ENCODE measurements around the gene ZNF839.
"Not testable (repeated sequence)": the region's sequence is repeated elsewhere in the genome, so short reads cannot be mapped to it uniquely, and the experiment has no call there.

ZNF839 gene

DNA sequence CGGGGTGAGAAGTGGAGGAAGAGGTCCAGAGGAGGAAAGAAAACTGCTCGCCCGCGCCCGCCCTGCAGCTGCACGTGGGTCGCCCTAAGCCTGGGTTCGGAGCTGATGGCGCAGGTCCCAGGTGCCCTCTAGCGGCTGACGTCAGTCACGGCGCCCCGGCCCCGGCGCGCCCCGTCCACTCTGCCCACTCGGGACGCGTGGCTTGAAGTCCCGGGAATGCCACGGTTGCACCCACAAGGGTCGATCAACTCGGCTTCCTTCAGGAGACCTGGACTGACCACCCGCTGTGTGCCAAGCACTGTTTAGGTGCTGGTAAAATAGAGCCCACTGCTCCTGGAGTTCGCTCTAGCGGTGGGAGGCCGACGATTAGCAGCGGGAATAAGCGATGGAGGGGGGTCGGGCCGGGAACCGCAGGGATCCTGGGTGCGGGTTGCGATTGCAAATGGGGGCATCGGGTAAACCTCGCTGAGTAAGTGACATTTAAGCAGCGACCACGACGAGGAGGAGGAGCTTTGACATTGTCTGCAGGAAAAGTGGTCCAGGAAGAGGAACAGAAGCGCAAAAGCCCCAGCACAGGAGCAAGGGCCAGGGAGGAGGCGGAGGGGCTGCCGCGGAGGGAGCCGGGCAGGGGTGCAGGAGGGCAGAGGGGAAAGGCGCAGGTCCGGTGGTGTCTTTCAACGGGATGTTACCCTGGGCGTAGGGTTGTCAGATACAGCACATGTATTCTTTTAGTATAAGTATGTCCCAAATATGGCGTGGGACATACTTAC lies 5.1 kb upstream of the ZNF839 start:
- DNase-seq: peak; percentile 67 to 84

DNA sequence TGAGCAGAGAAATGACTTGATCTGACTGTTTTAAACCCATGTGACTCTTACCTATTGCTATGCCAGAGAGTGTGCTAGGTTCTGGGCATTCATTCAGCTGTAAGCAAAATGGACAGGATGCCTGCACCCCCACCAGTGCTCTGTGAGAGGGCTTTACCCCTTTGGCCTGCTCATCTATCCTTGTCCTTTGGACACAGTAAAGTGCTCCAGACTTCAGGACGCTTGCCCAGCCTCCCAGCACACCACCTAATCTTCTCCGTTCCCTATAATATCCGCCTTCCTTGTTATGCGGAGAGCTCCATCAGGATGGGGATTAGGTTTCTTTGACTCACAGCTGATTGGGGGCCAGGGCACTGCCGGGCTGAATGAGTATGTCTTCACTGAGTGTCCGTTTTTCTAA lies 4.4 kb upstream of the ZNF839 start:
- DNase-seq: no peak

DNA sequence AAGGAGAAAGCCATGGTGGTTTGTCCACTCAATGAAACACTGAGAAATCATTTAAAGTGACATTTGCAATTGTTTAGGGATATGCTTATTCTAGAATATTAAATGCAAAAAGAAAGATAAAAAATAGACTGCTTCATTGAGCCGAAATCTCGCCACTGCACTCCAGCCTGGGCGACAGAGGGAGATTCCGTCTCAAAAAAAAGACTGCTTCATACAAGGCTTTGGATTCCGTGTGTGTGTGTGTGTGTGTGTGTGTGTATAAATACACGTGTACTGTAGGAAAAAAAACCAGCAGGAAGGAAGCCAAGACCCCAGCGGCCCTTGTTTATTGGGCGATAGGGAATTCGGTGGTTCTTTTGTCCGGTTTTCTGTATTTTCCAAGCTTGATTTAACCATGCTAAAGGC lies 3.2 kb upstream of the ZNF839 start:
- DNase-seq: peak; percentile 39 to 43

DNA sequence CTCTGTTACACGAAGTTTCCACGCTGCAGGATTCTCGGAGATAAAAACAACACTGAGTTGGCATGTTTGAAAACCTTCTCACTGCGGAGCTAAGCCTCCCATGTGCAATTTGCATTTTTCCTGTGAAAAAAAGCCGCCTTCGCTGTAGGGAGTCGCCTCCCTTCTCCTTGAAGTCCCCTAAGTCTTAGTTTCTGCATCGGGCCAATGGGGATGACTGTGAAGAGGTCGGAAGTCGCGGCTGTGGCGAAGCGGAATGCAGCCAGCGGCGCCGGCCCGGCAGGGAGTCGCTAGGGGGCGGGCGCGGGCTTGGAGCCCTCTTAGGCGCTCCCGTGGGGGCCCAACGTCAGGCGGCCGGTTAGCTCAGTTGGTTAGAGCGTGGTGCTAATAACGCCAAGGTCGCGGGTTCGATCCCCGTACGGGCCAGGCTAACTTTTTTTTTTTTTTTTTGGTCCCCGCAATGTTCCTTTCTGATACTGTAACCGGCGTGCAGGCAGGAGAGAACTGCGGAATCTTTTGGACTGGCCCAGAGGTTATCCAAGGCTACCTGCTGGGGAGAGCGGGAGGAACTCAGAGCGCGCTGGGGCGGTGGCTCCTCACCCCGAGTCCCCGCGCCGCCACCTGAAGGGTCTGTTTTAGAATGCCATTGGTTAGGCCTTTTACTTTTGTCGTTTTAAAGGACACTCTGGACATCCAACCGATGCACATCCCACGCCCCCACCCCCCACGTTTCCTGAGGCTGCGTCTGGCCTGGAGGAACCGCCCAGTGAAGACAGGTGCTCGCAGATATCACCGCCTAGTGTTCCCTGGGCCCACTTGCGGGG lies 2.6 kb upstream of the ZNF839 start:
- DNase-seq: peak; percentile 88 to 97

DNA sequence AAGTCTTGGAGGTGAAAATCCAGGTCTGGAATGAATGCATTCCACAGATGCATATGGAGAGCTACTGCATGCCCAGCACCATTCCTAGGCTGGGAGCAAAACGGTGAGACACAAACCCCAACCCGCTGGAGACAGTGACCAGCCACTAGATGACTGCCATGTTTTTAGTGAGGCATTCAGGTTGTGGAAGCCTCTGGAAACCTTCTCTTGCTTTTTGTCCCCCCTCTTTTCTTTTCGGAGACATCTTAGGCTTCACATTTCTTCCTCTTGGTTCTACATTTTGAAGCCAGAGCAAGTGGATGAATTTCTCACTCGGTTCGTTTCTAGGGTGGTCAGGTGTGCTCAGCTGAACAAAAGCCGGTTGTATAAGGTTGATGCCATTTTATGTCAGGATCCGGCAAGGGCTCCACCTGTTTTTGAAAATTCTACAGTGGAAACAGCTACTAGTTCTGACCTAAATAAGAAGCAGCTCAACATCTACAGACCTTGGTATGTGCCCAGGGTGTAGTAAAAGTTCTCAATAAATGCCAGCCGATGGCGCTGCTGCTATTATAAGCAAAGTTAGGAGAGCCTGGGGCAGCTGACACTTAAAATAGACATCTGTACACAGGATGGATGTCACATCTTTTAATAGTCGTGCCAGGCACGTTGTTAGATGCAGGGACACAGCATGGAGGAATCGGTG lies 1.8 kb upstream of the ZNF839 start:
- peak in 1 of 2 donors; percentile 21 for DNase-seq

DNA sequence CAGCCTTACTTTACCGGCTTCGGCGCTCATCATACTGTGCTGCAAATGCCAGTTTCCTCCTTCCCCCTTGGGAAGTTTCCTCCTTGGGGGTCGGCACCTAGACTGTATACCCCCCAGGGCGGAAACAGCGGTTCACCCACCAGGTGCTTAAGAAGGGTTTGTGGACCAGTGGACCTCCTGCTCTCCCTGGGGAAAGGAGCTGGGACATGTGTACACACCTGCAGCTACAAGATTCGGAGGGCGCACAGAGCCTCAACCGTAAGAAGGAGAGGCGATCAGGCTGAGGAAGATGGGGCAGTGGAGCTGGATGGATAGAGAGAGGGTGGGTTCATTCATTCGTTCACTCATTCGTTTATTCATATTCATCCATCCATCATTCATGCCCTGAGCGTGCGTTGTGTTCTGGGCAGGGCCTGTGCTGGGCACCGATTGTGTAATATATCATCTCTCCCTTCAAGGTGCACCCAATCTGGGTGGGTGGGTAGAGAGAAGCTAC lies 717 bp upstream of the ZNF839 start:
- no peak for DNase-seq

DNA sequence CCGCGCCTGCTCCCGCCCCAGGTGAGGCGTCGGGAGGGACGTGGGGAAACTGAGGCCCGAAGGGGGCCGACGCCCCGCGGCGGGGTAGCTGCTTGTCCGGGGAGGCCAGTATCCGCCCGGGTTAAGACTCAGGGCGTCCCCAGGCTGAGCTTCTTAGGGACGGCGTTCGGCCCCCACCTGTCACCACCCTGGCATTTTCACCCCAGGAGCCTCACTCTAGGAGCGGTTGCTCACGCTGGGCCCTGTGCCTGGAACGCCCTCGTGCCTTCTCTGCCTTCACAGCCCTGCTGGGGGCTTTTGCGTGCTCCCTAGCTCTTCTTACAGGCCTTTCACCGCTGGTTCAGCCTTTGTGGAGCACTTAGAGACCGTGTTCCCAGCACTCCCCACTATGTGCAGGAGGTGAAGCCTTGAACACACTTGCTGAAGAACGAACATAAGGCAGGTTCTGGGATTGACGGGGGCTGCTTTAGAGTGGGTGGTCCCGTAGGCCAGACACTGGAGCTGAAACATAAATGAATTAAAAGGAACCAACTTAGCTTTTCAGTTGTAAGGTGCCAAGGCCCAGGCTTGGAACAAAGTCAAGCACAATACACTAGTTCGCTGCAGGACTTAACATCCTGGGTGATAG lies 601 bp downstream of the ZNF839 start:
- DNase-seq: peak in 1 of 2 donors; percentile 7

DNA sequence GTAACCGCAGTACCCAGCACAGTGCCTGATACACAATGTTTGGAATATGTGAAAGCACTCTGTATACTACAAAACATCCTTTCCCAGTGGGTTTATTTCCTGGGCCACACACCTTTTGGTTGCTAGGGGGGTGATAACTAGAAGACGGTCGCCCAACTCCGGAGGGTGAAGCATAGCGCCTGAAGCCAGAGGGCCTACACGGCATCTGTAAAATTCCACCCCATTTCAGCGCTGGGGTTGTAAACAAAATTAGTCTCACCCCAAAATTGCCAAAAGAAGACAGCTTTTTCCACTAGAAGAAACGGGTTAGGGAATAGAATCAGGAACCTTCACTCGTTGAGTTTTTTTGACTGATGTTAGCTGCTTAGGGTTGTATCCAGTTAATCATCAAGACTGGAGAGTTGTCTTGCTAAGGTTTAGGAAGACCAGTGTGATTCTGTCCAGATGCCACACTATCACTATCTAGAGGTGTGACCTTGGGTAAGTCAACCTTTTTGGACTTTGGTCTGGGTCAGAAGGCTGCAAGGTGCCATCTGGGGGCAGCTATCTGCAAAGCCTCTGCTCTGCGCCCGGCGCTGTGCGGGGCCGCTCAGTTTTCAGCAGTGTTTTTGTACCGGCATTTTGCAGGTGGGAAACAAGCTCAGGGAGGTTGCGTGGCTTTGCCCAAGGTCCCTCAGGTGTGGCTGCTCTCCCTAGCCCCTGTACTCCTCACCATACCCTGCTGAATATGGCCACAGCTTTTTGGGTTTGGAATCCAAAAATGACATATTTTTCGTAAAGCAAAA lies 1.3 kb downstream of the ZNF839 start:
- DNase-seq: no peak

DNA sequence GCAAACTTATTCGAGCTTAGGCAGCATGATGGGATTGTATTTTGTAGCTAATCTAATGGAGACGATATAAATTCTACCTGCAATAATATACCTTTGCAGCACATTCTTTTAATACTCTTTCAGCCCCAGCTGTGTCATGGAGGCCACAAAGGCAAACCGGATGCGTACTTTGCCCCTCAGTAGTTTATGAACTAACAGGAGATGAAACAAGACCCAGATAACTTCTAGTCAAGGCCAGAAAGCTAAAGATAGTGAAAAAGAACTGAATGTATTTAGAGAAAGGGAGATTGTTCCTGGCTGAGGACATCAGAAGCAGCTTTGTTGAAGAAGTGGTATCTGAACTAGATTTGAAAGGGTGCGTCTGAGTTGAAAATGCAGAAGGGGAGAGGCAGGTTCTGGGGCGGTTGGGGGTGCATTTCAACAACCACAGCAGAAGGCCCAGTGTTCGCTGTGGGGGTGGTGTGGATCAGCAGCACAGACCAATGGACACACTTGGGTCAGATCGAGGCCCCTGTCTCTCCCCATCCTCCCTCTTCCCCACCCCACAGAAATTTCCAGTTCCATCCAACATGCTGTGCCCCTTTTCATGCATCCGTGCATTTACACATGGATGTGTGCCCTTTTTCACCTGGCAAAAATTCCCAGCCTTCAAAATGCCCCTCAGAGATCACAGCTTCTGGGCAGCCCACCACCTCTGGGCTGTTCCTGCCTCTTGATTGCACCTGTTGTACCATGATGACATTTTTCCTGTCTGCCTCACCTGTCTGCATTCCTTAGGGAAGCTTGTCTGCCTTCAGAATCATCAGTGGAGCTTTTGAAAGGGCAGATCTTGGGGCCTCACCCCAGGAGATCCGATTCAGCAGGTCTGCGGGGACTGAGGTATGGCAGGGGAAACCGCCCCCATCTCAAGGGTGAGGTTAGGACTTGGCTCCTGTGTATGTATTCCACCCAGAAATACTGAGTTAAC lies 2.2 kb downstream of the ZNF839 start:
- DNase-seq: no peak

DNA sequence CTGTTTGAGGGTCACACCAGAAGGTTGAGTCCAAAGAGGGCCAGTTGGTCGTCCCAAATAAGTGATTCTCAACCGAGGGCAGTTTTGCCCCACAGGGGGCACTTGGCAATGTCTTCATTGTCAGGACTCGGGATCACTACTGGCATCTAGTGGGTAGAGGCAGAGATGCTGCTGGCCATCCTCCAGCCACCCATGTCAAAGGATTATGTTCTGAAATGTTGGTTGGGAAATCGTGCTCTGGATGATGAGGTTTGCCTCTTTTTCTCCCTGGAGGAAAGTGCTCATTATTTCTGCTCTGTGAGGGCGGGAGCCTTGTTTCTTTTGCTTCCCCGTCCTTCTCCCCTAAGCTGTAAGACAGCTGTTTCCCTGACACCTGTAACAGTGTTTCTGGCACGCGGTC lies 3.6 kb downstream of the ZNF839 start:
- DNase-seq: peak; percentile 68 to 76

DNA sequence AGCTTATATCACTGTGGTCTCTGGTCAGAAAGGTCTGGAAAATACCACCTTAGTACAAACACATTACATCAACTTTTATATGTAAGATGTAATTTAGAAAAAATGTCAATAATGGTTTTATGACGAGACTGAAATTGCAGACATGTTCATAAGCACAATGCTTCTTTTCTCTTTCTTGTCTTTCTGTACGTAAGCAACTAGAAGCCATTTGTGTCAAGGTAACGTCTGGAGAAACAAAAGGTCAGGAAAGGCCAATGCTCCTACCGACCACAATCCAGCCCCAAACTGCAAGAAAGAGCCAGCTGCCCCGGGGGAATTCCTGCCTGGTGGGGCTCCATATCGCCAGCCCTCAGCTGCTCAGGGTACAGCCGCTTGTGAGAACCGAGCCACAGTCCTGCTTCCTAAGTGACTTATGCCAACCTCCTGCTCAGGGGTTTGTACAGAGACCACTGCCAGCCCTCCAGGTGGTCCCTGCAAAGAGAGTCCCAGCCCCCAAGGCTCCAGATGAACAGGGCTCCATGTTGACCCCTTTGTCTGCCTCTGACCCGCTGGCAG lies 6.3 kb downstream of the ZNF839 start:
- no peak for DNase-seq

DNA sequence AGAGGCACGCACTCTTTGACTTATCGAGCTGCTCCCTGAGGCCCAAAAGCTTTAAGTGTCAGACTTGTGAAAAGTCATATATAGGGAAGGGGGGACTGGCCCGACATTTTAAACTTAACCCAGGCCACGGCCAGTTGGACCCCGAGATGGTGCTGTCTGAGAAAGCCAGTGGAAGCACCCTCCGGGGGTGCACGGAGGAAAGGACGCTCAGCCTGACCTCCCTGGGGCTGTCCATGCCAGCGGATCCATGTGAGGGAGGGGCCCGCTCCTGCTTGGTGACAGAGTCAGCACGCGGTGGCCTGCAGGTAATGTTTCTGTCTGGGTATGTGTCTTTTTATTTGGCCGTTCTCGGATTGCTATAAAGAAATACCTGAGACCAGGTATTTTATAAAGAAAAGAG lies 7.0 kb downstream of the ZNF839 start:
- DNase-seq: no peak

DNA sequence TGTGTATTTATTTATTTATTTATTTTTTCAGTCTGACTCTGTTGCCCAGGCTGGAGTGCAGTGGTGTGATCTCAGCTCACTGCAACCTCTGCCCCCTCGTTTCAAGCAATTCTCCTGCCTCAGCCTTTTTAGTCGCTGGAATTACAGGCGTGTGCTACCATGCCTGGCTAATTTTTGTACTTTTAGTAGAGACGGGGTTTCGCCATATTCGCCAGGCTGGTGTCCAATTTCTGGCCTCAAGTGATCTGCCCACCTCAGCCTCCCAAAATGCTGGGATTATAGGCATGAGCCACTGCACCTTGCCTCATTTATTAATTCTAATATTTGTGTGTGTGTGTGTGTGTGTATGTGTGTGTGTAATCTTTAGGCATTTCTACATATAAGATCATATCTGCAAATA lies 9.8 kb downstream of the ZNF839 start:
- not testable (repeated sequence) for DNase-seq

DNA sequence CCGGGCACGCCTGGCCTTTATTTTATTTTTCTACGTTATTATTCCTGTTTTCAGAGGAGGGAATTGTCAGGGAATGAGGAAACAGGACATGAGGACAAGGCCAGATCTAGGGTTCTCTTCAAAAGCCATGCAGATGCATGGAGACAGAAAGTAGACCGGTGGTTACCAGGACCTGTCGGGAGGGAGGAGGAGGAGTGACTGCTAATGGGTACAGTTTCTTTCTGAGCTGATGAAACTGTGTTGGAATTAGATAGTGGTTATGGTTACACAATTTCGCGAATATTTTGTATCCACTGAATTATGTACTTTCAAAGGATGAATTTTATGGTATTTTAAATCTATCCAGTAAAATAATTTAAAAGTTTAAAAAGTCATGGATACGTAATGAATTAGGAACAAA lies 11.3 kb downstream of the ZNF839 start:
- DNase-seq: no peak

DNA sequence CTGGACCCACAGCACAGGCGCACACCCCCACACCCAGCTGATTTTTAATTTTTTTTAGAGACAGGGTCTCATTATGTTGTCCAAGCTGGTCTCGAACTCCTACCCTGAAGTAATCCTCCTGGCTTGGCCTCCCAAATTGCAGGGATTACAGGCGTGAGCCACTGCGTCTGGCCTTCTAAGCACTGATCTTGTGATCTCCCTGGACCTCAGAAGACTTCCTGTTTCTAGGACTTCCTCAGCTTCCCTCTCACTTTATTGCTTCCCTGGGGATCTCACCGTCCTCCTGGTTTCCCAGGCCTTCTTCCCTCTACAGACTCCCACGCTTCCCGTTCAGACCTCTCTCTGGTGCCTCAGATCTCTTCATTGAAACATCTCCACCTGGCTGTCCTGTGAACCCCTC lies 13.8 kb downstream of the ZNF839 start:
- peak; percentile 28 to 56 for DNase-seq

DNA sequence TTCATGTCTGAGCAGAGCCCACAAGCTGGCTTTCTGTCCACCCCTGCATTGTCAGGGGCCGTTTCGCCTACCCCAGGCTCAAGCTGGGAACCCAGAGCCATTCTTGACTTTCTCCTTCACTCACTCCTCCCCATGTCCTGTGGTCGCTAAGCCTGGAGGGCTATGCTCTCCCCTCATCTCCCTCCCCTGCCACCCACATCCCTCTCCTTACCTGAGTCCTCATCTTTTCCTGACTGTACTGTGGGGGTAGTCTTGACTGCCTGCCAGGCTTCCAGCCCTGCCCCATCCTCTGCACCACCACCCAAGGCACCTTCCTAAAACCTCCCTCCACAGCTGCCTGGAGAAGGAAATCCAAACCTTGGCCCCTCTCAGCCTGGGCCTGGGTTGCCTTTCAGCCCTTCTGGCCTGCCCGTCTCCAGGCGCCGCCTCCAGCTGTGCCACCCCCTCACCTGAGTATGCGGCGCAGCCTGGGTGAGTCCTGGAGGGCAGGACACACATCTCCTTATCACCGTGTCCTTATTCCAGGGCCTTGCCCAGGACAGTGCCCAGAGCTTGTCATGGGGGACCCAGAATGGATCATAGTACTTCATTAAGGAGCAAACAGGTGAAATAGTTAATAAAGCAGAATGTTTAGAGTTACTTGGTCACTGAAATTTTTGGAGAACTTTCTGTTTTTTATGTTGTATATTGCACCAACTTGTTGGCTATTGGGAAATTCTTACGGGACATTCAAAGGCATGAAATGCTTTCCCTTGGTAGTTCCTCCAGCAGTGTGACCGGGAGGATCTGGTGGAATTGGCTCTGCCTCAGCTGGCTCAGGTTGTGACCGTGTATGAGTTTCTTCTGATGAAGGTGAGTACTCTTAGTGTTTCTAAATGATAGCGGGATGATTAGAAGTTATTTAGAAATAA lies 14.5 kb downstream of the ZNF839 start:
- DNase-seq: peak; percentile 42 to 56

DNA sequence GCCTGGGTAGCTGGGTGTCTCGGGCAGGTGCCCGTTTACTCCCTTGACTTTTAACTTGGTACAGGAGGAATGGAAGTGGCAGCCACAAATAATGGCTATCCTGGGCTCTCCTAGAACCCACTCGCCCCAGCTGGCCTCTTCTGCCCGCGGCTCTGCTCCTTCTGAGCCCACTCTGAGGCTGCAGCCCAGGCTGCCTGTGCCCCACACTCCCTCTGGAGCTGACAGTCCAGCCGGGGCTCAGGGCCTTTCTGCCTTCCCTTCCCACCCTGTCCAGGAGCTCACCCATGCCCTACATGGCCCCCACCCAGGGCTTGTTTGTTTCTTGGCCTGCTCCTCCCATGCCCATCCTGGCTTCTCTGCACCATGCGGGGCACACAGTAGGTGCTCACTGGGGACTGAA lies 15.6 kb downstream of the ZNF839 start:
- no peak for DNase-seq

DNA sequence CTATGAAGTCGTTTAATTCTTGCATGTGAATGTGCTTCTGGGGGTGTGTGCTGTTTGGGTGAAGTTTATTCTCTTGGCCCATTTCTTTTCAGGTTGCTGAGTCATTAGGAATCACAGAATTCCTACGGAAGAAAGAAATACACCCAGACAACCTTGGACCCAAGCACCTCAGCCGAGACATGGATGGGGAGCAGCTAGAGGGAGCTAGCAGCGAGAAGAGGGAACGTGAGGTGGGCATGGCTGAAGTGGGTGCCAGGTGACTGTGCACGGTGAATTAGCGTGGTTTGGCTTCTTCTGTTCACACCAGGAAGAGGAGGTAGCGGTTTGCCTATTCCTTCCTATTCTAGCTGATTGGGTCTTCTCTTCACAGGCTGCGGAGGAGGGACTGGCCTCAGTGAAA lies 19.2 kb downstream of the ZNF839 start:
- DNase-seq: no peak

DNA sequence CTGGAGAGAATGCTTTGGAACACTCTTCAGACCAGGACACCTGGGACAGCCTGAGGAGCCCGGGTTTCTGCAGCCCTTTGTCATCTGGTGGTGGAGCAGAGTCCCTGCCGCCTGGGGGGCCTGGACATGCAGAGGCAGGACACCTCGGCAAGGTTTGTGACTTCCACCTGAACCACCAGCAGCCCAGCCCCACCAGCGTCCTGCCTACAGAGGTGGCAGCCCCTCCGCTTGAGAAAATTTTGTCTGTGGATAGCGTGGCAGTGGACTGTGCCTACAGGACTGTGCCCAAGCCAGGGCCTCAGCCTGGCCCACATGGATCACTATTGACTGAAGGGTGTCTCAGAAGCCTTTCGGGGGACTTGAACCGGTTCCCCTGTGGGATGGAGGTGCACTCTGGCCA lies 22.0 kb downstream of the ZNF839 start:
- DNase-seq: no peak

DNA sequence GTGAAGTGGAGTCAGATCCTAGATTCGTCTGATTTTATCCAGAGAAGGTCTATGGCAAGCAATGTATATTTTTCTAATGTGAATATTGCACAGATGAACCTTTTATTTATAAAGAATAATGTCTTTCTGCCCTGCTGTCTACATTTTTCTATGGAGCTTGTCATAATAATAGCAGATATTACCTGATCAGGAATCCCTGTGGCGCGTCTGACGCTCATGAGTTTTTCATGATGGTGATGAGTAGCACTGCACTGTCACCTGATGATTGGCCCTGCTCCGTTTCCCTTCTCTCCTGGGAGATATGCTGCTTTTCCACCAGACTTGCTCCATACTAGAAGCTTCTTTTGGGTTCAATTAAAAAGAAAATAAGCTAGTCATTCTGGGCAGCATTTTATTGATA lies 22.7 kb downstream of the ZNF839 start:
- DNase-seq: no peak

Data from inflammatory macrophage treated with lipopolysaccharide for 1 hour (primary cell).